Smooth muscle cell (in vitro differentiated cells): ENCODE measurements around the gene ARCN1. TPM values are rescaled to one million over a fixed set of nuclear protein-coding genes. Genes with fewer than 3 reads are reported as not detected.

Experiments used
- DNase-seq: peaks from one replicate; lab custom pipeline; 2025; ENCODE audit not compliant: unreplicated experiment; lab: John Stamatoyannopoulos, UW
- H2AFZ ChIP-seq: fragments of 200-600 bp; sonication (generic); 2 replicates; pipeline ENCODE4 v1.6.0; 2016; ENCODE audit warnings: antibody characterized with exemption, low read depth, mild to moderate bottlenecking
- H3F3A ChIP-seq: fragments of 200-600 bp; sonication (generic); 2 replicates; pipeline ENCODE4 v1.6.0; 2017; ENCODE audit warnings: antibody characterized with exemption, low read depth
- H3K27ac ChIP-seq: fragments of 200-600 bp; sonication (generic); 2 replicates; pipeline ENCODE4 v1.5.1; 2016; ENCODE audit warnings: low read depth, mild to moderate bottlenecking
- H3K27me3 ChIP-seq: fragments of 200-600 bp; sonication (generic); 2 replicates; pipeline ENCODE4 v1.6.1; 2016; ENCODE audit warnings: low read depth, mild to moderate bottlenecking
- H3K36me3 ChIP-seq: fragments of 200-600 bp; sonication (generic); 2 replicates; pipeline ENCODE4 v1.5.1; 2016; ENCODE audit warnings: low read depth
- H3K4me1 ChIP-seq: fragments of 200-600 bp; sonication (generic); 2 replicates; pipeline ENCODE4 v1.5.1; 2016; ENCODE audit warnings: low read depth
- H3K4me2 ChIP-seq: fragments of 200-600 bp; sonication (generic); 2 replicates; pipeline ENCODE4 v1.6.0; 2016; ENCODE audit warnings: mild to moderate bottlenecking
- H3K4me3 ChIP-seq: fragments of 200-600 bp; sonication (generic); 2 replicates; pipeline ENCODE4 v1.5.1; 2016; ENCODE audit warnings: mild to moderate bottlenecking
- H3K79me2 ChIP-seq: fragments of 200-600 bp; sonication (generic); 2 replicates; pipeline ENCODE4 v1.6.0; 2016; ENCODE audit warnings: low read depth, mild to moderate bottlenecking
- H3K9ac ChIP-seq: fragments of 200-600 bp; sonication (generic); 2 replicates; pipeline ENCODE4 v1.6.0; 2016; ENCODE audit warnings: low read depth
- H3K9me3 ChIP-seq: fragments of 200-600 bp; sonication (generic); replicated peaks from 2 replicates; pipeline ENCODE4 v1.5.1; 2016; ENCODE audit warnings: low read depth
- H4K20me1 ChIP-seq: fragments of 200-600 bp; sonication (generic); 2 replicates; pipeline ENCODE4 v1.6.0; 2016; ENCODE audit warnings: low read depth
- CTCF ChIP-seq: fragments of 200-600 bp; sonication (generic); IDR thresholded peaks from 2 replicates; pipeline ENCODE4 v1.5.1; 2017; ENCODE audit warnings: borderline replicate concordance, mild to moderate bottlenecking, antibody characterized with exemption; ENCODE audit not compliant: insufficient read depth, poor library complexity, severe bottlenecking
- WGBS: methylation state at CpG from one replicate; pipeline ENCODE4 v1.1.7; 2016; ENCODE audit warnings: low lambda C conversion rate; 5-methylcytosine and 5-hydroxymethylcytosine counted together
- polyA plus RNA-seq: library from polyadenylated mRNA; unstranded; fragments of >200 nt; fragmentation: Nextera tagmentation; extraction: Ambion mirVana; gene quantifications from 2 replicates; pipeline ENCODE4 v1.2.1, GENCODE V29; 2016
- total RNA-seq: library from RNA; depleted of rRNA; stranded (reverse); fragments of >200 nt; gene quantifications from 2 replicates; pipeline ENCODE4 v1.2.3, GENCODE V29; 2014

ARCN1 gene
- total and polyA plus RNA-seq, 2 experiments from 2014 or later = 285 to 314 TPM

- 94% methylated on average over 6 of the region's 6 CpGs for WGBS
- TF ChIP-seq CTCF = no peak
Observed at GRCh38 chr11:118537409-118537980, 34.7 kb upstream of the ARCN1 start.

GRCh38 chr11:118544010-118544646 lies 28.1 kb upstream of the ARCN1 start:
- H3K79me2 ChIP-seq = no peaks in the 10 kb centered on the region
- no peaks in the 10 kb centered on the region for H4K20me1 ChIP-seq
- TF ChIP-seq CTCF = no peak
- no peaks in the 10 kb centered on the region for H3K4me1 ChIP-seq
- H3K4me3 ChIP-seq = no peak overlapping the region
- H3K27ac ChIP-seq = no peak overlapping the region
- no peak overlapping the region for H3K9ac ChIP-seq
- no peak for DNase-seq
- H3K9me3 ChIP-seq = no peaks in the 10 kb centered on the region
- no peak overlapping the region for H2AFZ ChIP-seq
- no peak overlapping the region for H3K4me2 ChIP-seq
- no peaks in the 10 kb centered on the region for H3K36me3 ChIP-seq
- no peaks in the 10 kb centered on the region for H3F3A ChIP-seq
- 96% methylated on average over 8 of the region's 8 CpGs for WGBS
- no peaks in the 10 kb centered on the region for H3K27me3 ChIP-seq

More at GRCh38 chr11:118537409-118537980, 34.7 kb upstream of the ARCN1 start:
- H3K79me2 ChIP-seq = no peaks in the 10 kb centered on the region
- no peaks in the 10 kb centered on the region for H3K36me3 ChIP-seq
- H2AFZ ChIP-seq = no peak overlapping the region
- H3F3A ChIP-seq = no peaks in the 10 kb centered on the region
- H4K20me1 ChIP-seq = no peaks in the 10 kb centered on the region
- no peaks in the 10 kb centered on the region for H3K9me3 ChIP-seq
- no peak overlapping the region for H3K4me2 ChIP-seq
- H3K9ac ChIP-seq = no peak overlapping the region
- no peaks in the 10 kb centered on the region for H3K4me1 ChIP-seq
- H3K27ac ChIP-seq = no peak overlapping the region
- H3K4me3 ChIP-seq = no peak overlapping the region
- H3K27me3 ChIP-seq = no peaks in the 10 kb centered on the region
- DNase-seq = no peak

- H4K20me1 ChIP-seq = no peaks in the 10 kb centered on the region
- H3K4me3 ChIP-seq = no peak overlapping the region
- no peak overlapping the region for H3K4me2 ChIP-seq
- no peaks in the 10 kb centered on the region for H3K9me3 ChIP-seq
- no peaks in the 10 kb centered on the region for H3K36me3 ChIP-seq
- H3K9ac ChIP-seq = no peak overlapping the region
- 90% methylated on average over 3 of the region's 3 CpGs for WGBS
- no peak overlapping the region for H2AFZ ChIP-seq
- no peaks in the 10 kb centered on the region for H3F3A ChIP-seq
- no peaks in the 10 kb centered on the region for H3K27me3 ChIP-seq
- no peaks in the 10 kb centered on the region for H3K79me2 ChIP-seq
- DNase-seq = no peak
- no peak for TF ChIP-seq CTCF
- H3K27ac ChIP-seq = no peak overlapping the region
- no peaks in the 10 kb centered on the region for H3K4me1 ChIP-seq
Observed at GRCh38 chr11:118544647-118545010, 27.6 kb upstream of the ARCN1 start.

- Histone ChIP-seq H2AFZ (no peak overlapping the region), H3K79me2 (no peaks in the 10 kb centered on the region), H3K27ac (no peak overlapping the region), H4K20me1 (no peaks in the 10 kb centered on the region), H3K9ac (no peak overlapping the region), H3K4me1 (no peaks in the 10 kb centered on the region), H3F3A (no peaks in the 10 kb centered on the region), H3K4me3 (no peak overlapping the region), H3K9me3 (no peaks in the 10 kb centered on the region), H3K4me2 (no peak overlapping the region), H3K36me3 (no peaks in the 10 kb centered on the region), H3K27me3 (no peaks in the 10 kb centered on the region)
- WGBS = 91% methylated on average over 5 of the region's 5 CpGs
- no peak for TF ChIP-seq CTCF
- no peak for DNase-seq
Observed at GRCh38 chr11:118545533-118545932, 26.7 kb upstream of the ARCN1 start.
